WTC11 (cell line): ENCODE data around the gene RHBDD1.

Experiments
- CREB1 ChIP-seq: sonication (generic); formaldehyde crosslinking; IDR thresholded peaks from 2 replicates; pipeline ENCODE4 v1.8.0; 2023; ENCODE audit warnings: mild to moderate bottlenecking, missing genetic modification reagents
- CTCF ChIP-seq: fragments of 200-600 bp; IDR thresholded peaks from 2 replicates; pipeline ENCODE4 v1.8.0; 2022; ENCODE audit warnings: antibody characterized with exemption
- ESRRA ChIP-seq: sonication (generic); formaldehyde crosslinking; IDR thresholded peaks from 2 replicates; pipeline ENCODE4 v1.8.1; 2022; ENCODE audit warnings: mild to moderate bottlenecking, missing genetic modification reagents, borderline replicate concordance
- FOXK1 ChIP-seq: sonication (generic); formaldehyde crosslinking; IDR thresholded peaks from 2 replicates; pipeline ENCODE4 v1.8.0; 2022; ENCODE audit warnings: mild to moderate bottlenecking, moderate library complexity, missing genetic modification reagents
- MAX ChIP-seq: sonication (generic); formaldehyde crosslinking; IDR thresholded peaks from 2 replicates; pipeline ENCODE4 v1.8.0; 2022; ENCODE audit warnings: mild to moderate bottlenecking, missing genetic modification reagents
- MYBL2 ChIP-seq: sonication (generic); formaldehyde crosslinking; IDR thresholded peaks from 2 replicates; pipeline ENCODE4 v1.8.1; 2023; ENCODE audit warnings: mild to moderate bottlenecking, moderate library complexity, missing genetic modification reagents
- PREB ChIP-seq: sonication (generic); formaldehyde crosslinking; IDR thresholded peaks from 2 replicates; pipeline ENCODE4 v1.8.1; 2022; ENCODE audit warnings: mild to moderate bottlenecking, missing genetic modification reagents, moderate library complexity, borderline replicate concordance
- SMAD3 ChIP-seq: sonication (generic); formaldehyde crosslinking; IDR thresholded peaks from 2 replicates; pipeline ENCODE4 v1.8.0; 2022; ENCODE audit warnings: missing genetic modification reagents, mild to moderate bottlenecking, borderline replicate concordance
- SP1 ChIP-seq: sonication (generic); formaldehyde crosslinking; conservative IDR thresholded peaks from 2 replicates; pipeline ENCODE4 v1.8.1; 2022; ENCODE audit warnings: missing genetic modification reagents
- TCF7 ChIP-seq: sonication (generic); formaldehyde crosslinking; IDR thresholded peaks from 2 replicates; pipeline ENCODE4 v1.8.0; 2022; ENCODE audit warnings: mild to moderate bottlenecking, low read depth, missing genetic modification reagents, moderate library complexity
- USF1 ChIP-seq: sonication (generic); formaldehyde crosslinking; IDR thresholded peaks from 2 replicates; pipeline ENCODE4 v1.8.0; 2022; ENCODE audit warnings: mild to moderate bottlenecking, missing genetic modification reagents
- USF2 ChIP-seq: sonication (generic); formaldehyde crosslinking; IDR thresholded peaks from 2 replicates; pipeline ENCODE4 v1.8.1; 2023; ENCODE audit warnings: mild to moderate bottlenecking, missing genetic modification reagents, moderate library complexity
- ZNF263 ChIP-seq: sonication (generic); formaldehyde crosslinking; IDR thresholded peaks from 2 replicates; pipeline ENCODE4 v1.8.1; 2022; ENCODE audit warnings: low read depth, mild to moderate bottlenecking, moderate library complexity, missing genetic modification reagents
- ZNF425 ChIP-seq: fragments of 250-450 bp; sonication (Bioruptor Pico); conservative IDR thresholded peaks from 2 replicates; pipeline ENCODE4 v1.9.0; 2021; ENCODE audit warnings: mild to moderate bottlenecking

- TF ChIP-seq SP1 (CRISPR knock-in tag) (no peak), MAX (no peak), USF1 (CRISPR knock-in tag) (no peak), USF2 (no peak), CREB1 (CRISPR knock-in tag) (no peak), TCF7 (no peak), CTCF (no peak), MYBL2 (CRISPR knock-in tag) (no peak), FOXK1 (no peak), ZNF425 (no peak), ZNF263 (no peak), SMAD3 (no peak), ESRRA (CRISPR knock-in tag) (no peak), PREB (CRISPR knock-in tag) (no peak)
These were observed 202.8 kb downstream of the RHBDD1 start for GRCh38 chr2:227038550-227039189.
